Mucosa of descending colon (tissue), 3 donors: ENCODE results near the gene USP47. TPM values are rescaled to one million over a fixed set of nuclear protein-coding genes. Genes with fewer than 3 reads are reported as not detected.
"Not testable (repeated sequence)": the region's sequence is repeated elsewhere in the genome, so short reads cannot be mapped to it uniquely, and the experiment has no call there.

ENCODE experiments used
- ATAC-seq: fragments of 200-7000 bp; cut with Tn5 transposase; one replicate; pipeline ENCODE4 v1.9.1; 2020; ENCODE audit warnings: mild to moderate bottlenecking, moderate library complexity
- DNase-seq, 3 donors: peaks; one replicate each; pipeline ENCODE4 v3.0.0-alpha.2; 2020
- H3K36me3 ChIP-seq: fragments of 200-600 bp; one replicate; pipeline ENCODE4 v1.8.0; 2021; ENCODE audit warnings: low read depth, mild to moderate bottlenecking
- H3K4me1 ChIP-seq: fragments of 200-600 bp; one replicate; pipeline ENCODE4 v1.8.0; 2021; ENCODE audit warnings: low read depth, mild to moderate bottlenecking
- H3K4me3 ChIP-seq: fragments of 200-600 bp; one replicate; pipeline ENCODE4 v1.8.0; 2021; ENCODE audit warnings: mild to moderate bottlenecking
- H3K9me3 ChIP-seq: fragments of 200-600 bp; one replicate; pipeline ENCODE4 v1.8.0; 2021; ENCODE audit warnings: mild to moderate bottlenecking
- CTCF ChIP-seq: fragments of 200-600 bp; IDR thresholded peaks from one replicate; pipeline ENCODE4 v1.8.0; 2022; ENCODE audit warnings: antibody characterized with exemption, mild to moderate bottlenecking
- intact Hi-C, 2 donors: fragments of 100-400 bp; cut with DNase I in 1 of 2; cut with micrococcal nuclease in 1 of 2; formaldehyde crosslinking; loops; one replicate each; pipeline versions ENCODE4 v1.11.0 to v1.11.1; 2022; cut with DNase I, micrococcal nuclease
- total RNA-seq, 3 donors: library from RNA; stranded (reverse); fragmentation: NEBNext Ultra II Directional in 2 of 3; extraction: Animal tissue kit (Norgen Biotek cat#: 25700) in 2 of 3; gene quantifications; one replicate each; pipeline versions ENCODE4 v1.2.1 to v1.2.4, GENCODE V29; 2021 to 2023
- donor health status: DM: no; HTN: no; CAD: no; lungs with moderate emphysema.
- donor health status: DM: no; HTN: no; CAD: no.
- donor health status: DM: no; HTN: yes; CAD: no.

USP47 gene
- total RNA-seq, 3 donors from 2014 or later = 36.1 to 59.3 (median 39.1) TPM

- intact Hi-C loops = no loop called here
- ATAC-seq (no peak), DNase-seq (no peak)
- no peaks in the 10 kb centered on the region for H3K36me3 ChIP-seq
- no peak for TF ChIP-seq CTCF
- H3K9me3 ChIP-seq = no peaks in the 10 kb centered on the region
- no peak overlapping the region for H3K4me3 ChIP-seq
- no peaks in the 10 kb centered on the region for H3K4me1 ChIP-seq
Observed at GRCh38 chr11:11821899-11822298, 19.9 kb upstream of the USP47 start.

- H3K9me3 ChIP-seq = no peaks in the 10 kb centered on the region
- no peak overlapping the region for H3K4me3 ChIP-seq
- ATAC-seq (no peak), DNase-seq (no peak)
- intact Hi-C loops = no loop called here
- no peaks in the 10 kb centered on the region for H3K36me3 ChIP-seq
- no peak for TF ChIP-seq CTCF
- H3K4me1 ChIP-seq = no peaks in the 10 kb centered on the region
Observed at GRCh38 chr11:11822946-11823345, 18.8 kb upstream of the USP47 start.

- intact Hi-C loops = no loop called here
- TF ChIP-seq CTCF = no peak
- ATAC-seq = no peak
Observed at GRCh38 chr11:11826260-11826659, 15.5 kb upstream of the USP47 start.

GRCh38 chr11:11827272-11827671 is 14.5 kb upstream of the USP47 start:
- ATAC-seq = no peak
- H3K36me3 ChIP-seq = no peaks in the 10 kb centered on the region
- no peaks in the 10 kb centered on the region for H3K9me3 ChIP-seq
- intact Hi-C loops = no loop called here
- TF ChIP-seq CTCF = no peak
- DNase-seq = no peak
- no peaks in the 10 kb centered on the region for H3K4me1 ChIP-seq
- H3K4me3 ChIP-seq = no peak overlapping the region

More at GRCh38 chr11:11826260-11826659, 15.5 kb upstream of the USP47 start:
- no peak for DNase-seq
- H3K36me3 ChIP-seq = no peaks in the 10 kb centered on the region
- no peak overlapping the region for H3K4me3 ChIP-seq
- H3K4me1 ChIP-seq = no peaks in the 10 kb centered on the region
- H3K9me3 ChIP-seq = no peaks in the 10 kb centered on the region

- H3K36me3 ChIP-seq, H3K4me3 ChIP-seq, ATAC-seq, intact Hi-C loops, H3K9me3 ChIP-seq, DNase-seq, H3K4me1 ChIP-seq: not testable (repeated sequence)
Observed at GRCh38 chr11:11831406-11831805, 10.4 kb upstream of the USP47 start.

GRCh38 chr11:11836676-11837231 is 5.0 kb upstream of the USP47 start:
- Histone ChIP-seq H3K9me3 (no peaks in the 10 kb centered on the region), H3K4me3 (no peak overlapping the region), H3K4me1 (no peaks in the 10 kb centered on the region), H3K36me3 (no peaks in the 10 kb centered on the region)
- DNase-seq (no peak), ATAC-seq (no peak)
- intact Hi-C loops = no loop called here
- no peak for TF ChIP-seq CTCF
